Umbilical cord (tissue), 2 donors: ENCODE measurements around the gene ESYT2. TPM values are rescaled to one million over a fixed set of nuclear protein-coding genes. Genes with fewer than 3 reads are reported as not detected.

ENCODE experiments used
- DNase-seq: peaks from one replicate; pipeline ENCODE4 v3.0.0-alpha.2; 2015; ENCODE audit warnings: low spot score
- total RNA-seq: library from RNA; depleted of rRNA; stranded (reverse); fragments of >200 nt; gene quantifications from one replicate; pipeline ENCODE4 v1.2.3, GENCODE V29; 2014; ENCODE audit warnings: low replicate concordance; ENCODE audit not compliant: insufficient read depth

Gene ESYT2
- total RNA-seq, 1 donor from 2014 or later: 153 TPM

DNA sequence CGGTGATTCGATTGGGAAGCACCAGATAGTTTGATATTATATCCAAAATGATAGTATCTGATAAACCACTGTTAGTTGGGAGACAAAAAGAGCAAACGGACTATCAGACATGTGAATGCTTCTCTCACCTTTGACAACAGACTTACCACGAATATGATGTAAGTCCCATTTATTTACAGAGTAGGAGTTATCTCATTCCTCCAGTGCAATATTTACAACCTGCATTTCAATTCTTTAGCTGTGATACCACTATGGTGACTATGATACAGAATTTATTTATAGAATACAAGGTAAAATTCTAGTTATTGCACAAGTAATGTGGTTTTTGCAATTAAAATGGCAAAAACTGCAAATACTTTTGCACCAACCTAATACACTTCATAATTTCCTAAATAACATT, 61.6 kb downstream of the ESYT2 start:
- DNase-seq: no peak

DNA sequence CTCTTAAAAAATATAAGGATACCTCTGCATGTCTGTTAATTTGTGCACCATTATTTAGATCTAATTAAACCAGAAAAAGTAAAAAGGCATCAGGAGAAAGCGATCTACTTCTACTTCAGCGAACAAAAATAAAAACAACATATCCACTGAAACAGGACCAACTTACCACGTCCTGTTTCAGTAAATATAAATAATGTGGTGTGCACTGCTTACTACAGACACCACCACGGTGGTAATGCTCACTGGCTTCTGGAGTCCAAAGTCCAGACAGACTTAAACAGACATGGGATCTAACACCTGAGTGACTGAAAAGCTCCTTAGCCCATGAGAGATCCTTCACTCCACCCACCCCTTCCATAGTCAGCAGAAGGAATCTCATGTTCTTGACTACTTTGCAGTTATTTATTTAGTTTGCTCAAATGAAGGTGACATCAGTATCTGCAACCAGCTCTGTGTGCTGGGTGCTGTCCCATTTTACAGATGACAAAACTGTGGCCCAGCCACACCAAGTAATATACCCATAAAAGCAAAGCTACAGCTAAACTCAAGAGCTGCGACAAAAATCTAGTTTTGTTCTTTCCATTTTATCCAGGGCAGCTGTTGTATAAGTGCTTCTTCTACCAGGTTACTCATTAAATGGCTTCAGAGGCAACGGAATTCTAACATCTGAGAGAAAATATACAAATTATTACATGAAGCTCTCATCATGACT, 62.6 kb downstream of the ESYT2 start:
- no peak for DNase-seq

DNA sequence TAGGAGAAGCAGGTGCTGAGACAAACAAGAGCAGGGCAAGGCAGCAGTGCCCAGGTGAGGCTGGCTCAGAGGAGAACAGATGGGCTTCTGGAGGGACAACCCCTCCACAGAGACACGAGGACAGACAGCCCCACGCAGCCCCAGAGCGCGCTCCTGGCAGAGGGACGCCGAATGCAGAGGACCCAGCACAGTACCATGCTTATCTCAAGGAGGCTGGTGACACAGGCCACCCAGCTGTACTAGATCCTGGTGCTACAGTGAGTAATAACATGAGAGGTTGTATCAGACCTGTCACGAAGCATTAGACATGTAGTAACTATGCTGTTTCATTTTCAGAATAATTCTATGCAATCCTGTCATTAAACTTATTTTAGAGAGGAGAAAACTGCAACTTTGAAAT, 64.3 kb downstream of the ESYT2 start:
- no peak for DNase-seq

DNA sequence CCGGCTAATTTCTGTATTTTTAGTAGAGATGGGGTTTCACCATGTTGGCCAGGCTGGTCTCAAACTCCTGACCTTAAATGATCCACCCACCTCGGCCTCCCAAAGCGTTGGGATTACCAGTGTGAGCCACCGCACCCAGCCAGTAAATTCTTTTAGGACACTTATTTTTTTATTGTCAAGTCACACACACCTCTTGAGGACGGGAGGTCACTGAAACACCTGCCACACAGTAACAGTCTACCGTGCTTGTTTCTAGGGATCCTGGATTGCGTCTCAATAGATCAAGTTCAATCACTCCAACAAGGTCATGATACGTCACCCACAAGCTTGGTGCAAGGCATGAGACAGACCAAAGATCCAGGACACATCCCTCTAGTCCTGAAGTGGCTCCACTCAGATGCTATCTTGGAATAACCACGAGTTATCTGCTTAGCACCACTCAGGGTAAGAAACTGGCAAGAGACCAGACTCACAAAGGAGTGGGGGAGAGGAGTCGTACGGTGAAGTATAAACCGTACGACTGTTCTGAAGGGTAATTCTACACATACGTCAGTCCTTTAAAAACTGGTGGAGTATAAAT, 65.8 kb downstream of the ESYT2 start:
- no peak for DNase-seq

DNA sequence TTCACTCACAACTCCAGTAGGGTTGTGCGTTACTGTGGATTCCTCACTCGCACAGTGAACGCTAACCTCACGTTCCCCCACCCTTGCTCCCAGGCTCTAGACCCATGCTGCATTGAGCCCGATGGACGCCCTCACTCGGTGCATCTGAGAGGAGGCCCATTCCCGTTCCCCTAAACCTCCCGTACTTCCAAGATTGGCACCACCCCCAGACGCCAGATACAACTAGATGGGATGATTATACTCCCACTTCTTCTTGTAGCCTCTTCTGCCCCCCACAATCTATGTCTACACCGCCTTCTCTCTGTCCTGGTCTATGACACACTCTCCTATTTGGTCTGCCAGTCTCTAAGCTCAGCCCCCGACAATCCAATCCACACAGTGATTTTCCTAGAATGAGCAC, 67.4 kb downstream of the ESYT2 start:
- no peak for DNase-seq

DNA sequence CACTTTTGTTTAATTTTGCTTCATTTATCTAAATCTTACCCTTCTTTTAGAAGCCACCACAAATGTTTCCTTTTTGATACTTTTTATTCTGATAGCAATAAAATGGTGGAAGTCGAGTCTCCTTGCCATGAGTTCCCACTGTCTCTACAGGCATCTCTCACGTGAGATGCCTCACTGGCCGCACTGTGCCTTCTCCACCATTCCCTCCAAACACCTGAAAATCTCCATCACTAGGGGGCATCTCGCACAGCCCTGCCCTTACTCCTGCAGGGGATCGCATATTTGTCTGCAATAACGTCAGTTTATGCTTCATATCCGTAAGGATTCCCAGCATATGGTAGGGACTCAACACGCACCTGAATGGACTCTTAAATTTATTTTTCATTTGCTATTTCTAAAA, 68.4 kb downstream of the ESYT2 start:
- no peak for DNase-seq

DNA sequence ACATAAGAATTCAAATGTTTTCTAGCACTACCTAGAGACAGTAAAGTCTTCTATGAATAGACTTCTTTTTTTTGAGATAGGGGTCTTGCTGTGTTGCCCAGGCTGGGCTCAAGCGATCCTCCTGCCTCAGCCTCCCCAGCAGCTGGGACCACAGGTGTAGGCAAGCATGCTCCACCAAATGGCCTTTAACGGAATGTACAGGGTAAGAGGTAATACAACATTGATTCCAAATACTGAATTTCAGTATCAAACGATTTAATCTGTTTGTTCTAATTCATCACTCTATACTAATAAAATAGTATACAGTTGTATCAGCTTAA, 68.9 kb downstream of the ESYT2 start:
- no peak for DNase-seq

DNA sequence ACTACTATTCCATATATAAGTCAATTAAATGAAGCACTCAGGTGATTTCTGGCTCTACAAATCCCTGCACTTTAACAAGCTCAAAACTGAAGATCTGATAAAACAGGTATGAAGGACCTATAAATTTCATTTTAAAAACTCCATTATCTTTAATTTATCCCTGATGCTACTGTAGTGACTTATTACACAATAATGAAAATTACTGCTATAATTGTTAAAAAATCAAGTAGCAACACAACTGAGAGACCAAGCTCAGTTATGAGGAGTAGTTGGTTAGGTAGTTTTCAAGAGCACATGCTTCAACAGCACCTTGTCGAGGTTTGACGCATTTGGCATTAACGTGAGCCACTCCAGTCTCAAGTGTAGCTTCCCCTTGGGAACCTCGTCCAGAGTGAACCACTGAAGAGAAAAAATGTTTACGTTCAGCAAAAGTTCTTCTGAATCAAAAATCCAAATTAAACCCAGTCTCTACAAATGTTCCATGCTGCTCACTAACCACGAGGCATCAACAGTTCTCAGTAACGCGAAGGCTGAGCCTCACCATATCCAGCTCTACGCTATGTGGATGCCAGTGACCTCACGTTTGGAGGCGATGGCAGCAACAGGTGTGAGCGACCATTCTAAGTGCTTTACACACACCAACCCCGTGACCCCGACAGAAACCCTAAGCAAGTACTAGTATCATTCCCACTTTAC, 69.4 kb downstream of the ESYT2 start:
- DNase-seq: no peak

DNA sequence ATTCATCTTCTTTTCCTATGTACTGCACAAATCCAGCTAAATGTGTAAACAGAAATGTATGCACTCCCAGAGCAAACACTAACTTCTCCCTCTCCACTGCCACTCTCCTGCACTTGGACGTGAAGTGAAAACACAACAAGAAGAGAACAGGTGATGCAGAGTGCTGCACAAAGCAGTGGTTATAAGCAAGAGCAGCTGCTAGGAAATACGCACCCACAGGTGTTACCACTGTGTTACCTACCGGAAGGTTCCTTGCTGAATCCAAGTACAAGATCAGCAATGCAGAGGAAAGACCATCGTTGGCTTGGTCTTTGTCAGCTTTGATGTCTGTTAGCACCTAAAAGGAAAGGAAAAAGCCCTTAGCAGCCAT, 70.1 kb downstream of the ESYT2 start:
- DNase-seq: no peak

DNA sequence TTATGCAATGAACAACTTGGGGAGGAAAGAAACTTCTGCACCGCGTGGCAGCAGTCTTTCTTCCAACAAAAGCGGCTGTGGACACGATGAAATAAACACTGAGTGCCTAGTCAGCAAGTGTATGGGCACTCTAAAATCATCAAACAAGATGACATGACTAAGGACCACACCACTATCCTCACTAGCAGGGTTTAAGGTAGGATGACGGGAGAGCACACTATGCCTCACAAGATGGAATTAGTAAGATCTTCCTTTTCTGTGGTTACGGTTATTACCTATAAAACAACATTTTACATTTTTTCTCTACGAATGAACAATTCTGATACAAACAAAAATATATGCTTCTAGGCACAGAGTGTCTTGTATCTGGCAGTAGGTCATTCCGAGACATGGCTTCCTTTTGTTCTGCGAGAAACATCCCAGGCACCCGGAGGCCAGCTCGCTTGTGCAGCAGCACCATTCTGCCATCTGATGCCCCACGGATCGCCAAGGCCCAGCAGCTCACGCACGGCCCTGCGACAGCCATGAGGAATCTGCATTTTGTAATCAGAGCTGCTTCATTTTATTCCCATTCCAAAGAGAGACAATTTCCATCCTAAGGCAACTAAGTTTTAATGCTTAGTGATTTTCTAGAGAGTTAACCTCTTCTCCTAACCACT, 70.6 kb downstream of the ESYT2 start:
- DNase-seq: no peak

DNA sequence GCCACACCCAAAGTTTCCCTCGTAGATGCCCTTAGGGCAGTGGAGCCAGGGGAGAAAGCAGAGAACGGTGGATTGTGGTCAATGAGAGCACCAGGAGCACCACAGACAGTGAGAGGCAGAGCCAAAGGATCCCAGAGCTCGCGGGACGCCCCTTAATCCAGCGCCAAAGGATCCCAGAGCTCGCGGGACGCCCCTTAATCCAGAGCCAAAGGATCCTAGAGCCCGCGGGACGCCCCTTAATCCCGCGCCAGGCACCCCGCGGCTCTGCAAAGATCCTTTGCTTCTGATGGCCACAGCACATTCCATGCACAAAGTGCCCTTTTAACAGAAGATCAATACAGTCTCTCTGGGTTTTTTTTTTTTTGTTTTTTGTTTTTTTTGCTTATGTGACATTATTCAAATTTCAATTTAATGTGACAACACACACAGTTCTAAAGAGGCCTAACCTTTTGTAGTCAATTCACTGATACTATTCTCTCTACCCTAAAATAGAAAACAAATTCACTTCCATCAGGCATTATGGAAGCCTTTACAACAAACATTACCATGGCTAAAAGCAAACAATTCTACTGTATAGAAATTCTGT, 71.8 kb downstream of the ESYT2 start:
- no peak for DNase-seq

DNA sequence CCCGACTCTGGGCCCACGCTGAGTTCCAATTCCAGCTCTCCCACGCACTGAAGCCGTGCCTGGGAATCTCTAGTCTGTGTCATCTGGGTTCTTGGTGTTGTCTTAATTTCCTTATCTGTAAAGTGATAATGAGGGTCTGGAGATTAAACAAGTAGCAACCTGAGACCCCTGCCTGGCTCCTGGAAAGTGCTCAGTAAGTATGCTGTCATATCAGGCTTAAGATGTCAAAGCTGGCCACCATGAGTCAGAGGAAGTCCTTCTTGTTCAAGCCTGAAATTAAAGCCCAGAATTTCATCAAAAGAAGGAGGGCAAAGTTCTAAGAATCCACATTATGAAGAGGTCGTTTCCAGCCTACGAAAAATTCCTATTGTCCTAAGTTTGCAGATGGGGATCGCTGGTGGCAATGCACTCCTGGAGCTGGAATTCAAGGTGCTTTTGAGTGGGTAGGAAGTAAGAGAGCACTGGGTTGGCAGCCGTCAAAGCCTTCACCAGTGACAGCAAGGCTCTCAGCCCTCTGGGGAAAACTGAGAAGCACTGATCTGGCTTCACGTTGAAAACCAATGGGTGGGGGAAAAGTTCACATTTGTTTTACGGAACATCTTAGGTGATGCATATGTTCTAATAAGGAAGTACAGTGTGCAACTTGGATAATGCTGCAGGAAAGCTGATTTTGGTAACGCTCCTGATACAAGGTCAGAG, 74.4 kb downstream of the ESYT2 start:
- DNase-seq: no peak

DNA sequence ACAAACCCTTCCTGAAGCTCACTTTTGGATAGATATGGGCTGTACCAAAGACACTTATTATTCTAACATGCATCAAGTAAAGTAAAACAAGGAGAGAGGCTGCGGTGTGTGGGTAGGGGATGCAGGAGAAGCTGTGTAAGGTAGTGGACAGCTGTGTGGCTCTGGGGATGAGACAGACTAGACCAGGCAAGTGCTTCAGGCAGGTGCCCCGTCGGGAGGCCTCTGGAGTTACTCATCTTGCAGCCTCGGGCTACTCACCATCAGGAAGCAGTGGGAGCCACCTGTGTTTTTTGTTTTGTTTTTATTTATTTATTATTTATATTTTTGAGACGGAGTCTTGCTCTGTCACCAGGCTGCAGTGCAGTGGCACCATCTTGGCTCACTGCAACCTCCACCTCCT, 75.4 kb downstream of the ESYT2 start:
- DNase-seq: no peak

DNA sequence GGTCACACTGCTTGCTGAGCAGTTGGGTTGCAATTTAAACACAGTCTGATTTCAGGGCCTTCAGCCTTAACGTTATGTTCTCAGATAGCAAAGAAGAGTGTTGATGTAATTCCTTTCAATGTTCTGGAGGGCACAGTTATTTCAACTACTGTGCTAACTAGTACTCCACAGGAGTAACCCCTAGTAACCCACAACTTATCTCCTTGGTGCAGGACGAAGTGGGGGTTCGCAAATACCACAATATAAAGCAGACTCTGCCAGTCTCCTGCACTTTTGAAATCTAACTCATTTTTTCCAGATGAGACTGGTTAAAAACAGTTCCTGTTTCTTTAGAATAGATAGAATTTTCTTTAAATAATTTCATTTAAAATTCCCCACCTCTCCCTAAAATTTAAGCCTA, 77.6 kb downstream of the ESYT2 start:
- no peak for DNase-seq

DNA sequence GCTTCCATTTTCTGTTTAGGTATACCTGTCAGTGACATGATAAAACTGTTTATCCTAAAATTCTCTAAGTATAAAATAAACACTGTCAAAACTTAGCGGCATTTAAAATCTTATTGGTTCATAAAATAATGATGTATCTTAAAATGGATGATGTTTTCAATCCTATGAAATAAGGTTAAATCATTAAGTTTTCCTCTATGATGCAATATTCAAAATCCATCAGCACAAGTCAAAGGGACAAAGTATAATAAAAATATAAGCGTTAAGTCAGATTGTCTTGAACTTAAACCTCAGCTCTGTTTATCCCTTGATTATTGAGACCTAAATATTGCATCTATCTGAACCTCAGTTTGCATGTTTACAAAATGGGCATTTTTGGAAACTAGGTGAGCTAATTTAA, 78.1 kb downstream of the ESYT2 start:
- DNase-seq: no peak

DNA sequence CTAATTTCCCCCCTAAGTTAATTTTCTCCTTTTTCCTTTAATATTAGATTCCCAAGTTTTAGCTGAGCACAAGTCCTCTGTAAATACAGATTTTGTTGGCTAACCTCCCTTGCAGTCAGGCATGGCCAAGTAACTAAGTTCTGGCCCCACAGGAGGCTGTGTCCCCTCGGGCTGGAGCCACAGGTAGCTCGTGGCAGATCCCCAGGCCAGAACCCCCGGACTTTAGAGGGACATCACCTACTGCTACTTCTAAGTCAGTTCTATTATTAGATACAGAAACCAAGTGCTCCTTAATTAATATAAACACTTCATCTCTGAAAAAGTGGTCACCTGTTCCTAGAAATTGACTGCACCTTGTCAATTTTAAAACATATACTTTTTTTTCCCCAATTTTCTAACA, 78.6 kb downstream of the ESYT2 start:
- DNase-seq: no peak

DNA sequence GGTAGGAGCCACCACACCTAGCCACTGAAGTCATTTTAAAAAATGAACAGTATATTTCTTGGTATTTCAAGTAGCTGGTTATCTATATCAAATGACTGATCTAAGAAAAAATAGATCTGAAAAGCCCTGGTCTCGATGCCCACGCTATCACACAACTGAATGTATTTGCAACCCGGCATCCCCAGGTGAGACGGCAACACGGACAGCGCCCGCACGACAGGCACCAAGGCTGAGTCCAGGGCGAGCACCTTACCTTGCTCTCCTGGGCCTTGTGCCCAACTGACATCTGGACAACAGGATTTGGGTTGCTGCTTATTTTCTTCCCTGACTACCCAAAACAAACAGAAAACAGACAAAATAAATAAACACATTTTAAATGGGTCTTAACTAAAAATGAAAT, 79.9 kb downstream of the ESYT2 start:
- DNase-seq: no peak

DNA sequence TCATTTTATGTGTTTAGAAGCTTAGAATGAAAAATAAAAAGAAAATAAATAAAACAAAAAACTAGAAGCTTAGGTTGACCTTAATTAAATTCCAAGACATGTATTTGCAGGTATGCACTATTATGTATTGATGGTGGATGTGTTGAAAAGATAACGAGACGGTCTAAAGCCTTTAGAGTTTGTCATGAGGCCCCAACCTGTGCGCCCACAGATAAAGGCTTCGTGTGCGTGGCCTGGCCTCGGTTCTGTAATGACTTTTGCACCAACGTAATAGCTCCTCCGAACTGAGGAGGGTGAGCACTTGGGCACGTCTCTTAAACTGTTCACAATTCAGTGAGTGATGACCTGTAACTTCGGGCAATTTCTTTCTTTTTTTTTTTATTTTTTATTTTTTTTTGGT, 81.0 kb downstream of the ESYT2 start:
- DNase-seq: no peak

DNA sequence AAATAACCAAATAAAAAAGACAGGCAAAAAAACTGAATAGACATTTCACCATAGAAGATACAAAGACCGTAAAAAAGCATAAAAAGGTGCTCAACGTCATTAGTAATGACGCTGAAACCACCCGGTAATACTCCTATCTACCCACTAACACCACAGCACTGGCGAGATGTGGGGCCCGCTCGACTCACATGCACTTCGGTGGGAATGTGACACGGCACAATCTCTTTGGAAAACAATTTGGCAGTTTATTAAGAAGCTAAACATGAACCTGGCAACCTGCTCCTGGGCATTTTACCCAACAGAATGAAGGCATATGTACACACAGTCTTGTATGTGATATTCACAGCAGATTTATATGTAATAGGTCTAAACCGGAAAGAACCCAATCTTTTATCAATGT, 81.9 kb downstream of the ESYT2 start:
- no peak for DNase-seq

DNA sequence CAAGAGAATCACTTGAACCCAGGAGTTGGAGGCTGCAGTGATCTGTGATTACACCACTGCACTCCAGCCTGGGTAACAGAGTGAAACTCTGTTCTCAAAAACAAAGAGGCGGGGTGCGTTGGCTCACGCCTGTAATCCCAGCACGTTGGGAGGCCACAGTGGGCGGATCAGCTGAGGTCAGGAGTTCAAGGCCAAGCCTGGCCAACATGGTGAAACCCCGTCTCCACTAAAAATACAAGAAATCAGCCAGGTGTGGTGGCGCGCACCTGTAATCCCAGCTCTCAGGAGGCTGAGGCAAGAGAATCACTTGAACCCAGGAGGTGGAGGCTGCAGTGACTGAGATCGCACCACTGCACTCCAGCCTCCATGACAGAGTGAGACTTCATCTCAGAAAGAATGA, 82.4 kb downstream of the ESYT2 start:
- DNase-seq: no peak

DNA sequence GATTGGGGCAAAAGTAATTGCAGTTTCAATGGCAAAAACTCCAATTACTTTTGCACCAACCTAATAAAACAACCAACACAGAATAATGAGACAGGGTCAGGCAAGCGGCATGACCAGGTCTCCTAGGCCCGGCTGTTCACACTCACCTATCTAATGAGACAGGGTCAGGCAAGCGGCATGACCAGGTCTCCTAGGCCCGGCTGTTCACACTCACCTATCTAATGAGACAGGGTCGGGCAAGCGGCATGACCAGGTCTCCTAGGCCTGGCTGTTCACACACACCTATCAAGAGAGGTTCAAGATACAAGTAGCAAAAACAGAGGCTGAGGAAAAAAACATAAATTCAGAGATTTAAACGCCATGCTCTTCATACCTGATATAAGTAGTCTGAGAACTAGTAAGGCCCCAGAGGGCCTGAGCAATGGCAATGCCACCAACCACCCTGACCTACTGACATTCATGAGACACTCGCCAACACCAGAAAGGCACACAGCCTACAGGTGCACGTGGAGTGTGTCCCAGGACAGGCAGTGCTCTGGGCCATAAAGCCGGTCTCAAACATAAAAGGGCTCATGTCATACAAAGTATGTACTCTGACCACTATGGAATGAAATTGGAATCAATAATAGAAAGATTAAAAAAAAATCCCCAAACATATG, 84.1 kb downstream of the ESYT2 start:
- no peak for DNase-seq
